HG02885 (cell line): ENCODE results near the gene NAV3.
A peak's percentile ranks its signal among the peaks of the same experiment; 100 is the strongest.
"Not testable (repeated sequence)": the region's sequence is repeated elsewhere in the genome, so short reads cannot be mapped to it uniquely, and the experiment has no call there.

Source experiments
- ATAC-seq: cut with Tn5 transposase; IDR thresholded peaks from one replicate; pipeline ENCODE4 v1.9.1; 2021; ENCODE audit warnings: mild to moderate bottlenecking; ENCODE audit not compliant: unreplicated experiment, poor library complexity

The NAV3 gene

GRCh38 chr12:78226763-78227162 is 396.1 kb downstream of the NAV3 start:
- ATAC-seq, result no peak

GRCh38 chr12:78229591-78230101 is 399.0 kb downstream of the NAV3 start:
- ATAC-seq, result peak; percentile 99

DNA sequence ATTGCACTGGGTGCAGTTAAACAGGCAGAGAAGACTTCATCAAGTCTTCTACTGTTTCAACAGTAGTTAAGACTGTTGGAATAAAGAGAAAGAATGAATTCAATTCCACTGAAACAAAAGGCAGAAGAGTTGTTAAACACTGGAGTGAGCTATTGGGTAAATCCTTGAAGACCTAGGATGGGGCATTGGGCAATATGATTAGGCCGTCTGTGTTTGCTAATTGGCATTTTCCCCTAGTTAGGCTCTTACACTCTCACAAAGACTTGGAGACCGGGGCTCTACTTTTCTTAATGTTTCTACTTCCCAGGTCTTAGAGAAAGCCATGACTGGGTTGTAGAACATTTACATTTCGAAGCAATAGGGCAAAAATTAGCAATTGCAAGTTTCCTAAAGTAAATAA is 402.1 kb downstream of the NAV3 start:
- ATAC-seq, result no peak

DNA sequence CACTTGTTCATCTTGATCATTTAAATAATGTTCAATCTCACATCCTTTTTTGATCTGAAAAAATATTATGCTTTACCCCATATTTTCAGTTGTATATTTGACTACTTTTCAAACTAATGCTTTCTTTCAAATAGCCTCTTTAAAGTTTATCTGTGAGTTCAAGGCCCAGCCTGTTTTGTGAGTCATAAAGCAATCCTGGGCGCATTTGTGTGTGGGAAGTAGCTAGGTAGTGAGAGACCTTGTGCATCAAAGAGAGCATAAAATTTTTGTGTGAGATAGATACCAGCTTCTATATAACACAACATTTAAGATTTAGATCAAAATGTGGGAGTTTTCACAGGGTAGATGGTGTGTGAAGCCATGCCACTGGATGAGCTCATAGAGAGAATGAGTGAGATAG is 405.6 kb downstream of the NAV3 start:
- ATAC-seq, result no peak

DNA sequence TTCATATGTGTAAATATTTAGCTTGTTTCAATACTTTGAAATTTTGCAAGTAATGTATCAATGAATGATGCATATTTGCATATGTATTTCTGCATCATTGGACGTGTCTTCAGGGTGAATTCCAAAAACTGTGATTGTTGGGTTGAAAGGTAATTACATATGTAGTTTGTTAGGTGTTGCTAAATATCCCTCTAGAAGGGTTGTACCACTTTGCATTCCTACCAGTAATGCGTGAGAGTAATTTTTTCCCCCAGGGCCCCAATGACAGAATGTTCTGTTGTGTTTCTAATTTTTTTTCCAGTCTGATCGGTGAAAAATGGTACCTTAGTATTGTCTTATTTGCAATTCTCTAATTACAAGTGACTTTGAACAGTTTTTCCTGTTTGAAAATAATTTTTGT is 408.9 kb downstream of the NAV3 start:
- no peak for ATAC-seq

DNA sequence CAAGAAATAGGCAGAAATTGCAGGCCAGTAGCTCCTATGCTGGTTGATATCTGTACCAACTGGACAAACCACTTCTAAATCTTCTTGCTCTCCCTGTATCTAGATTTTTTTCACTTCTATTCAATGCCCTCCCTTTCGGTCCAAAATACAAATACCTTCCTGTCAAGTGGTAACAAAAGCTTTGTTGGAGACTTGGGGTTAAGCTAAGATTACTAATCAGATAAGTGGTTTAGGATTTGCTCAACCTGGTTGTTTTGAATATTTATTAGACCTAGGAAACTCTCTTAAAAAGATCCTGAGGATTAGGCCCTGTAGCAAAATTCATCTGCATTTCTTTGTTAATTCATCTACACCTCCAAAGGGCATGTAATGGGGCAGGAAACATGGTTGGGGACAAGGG is 410.1 kb downstream of the NAV3 start:
- no peak for ATAC-seq

GRCh38 chr12:78241446-78241845 is 410.8 kb downstream of the NAV3 start:
- no peak for ATAC-seq

GRCh38 chr12:78244916-78245507 is 414.3 kb downstream of the NAV3 start:
- no peak for ATAC-seq

DNA sequence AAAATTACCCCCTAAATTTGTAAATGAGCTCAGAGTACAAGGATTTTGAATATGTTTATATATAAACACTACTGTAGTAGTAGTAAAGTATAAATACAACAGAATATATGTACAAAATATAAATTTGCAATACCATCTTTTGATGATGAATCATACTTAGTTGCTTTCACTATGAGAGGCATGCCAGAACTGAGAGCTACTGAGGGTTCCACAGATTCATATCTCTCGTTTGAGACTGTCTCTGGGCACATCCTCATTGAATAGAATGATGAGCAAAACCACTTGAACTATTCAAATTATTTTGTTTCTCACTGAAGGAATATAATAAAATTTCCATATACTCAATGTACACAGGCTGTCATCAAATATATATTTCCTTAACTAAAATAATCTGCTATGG is 417.6 kb downstream of the NAV3 start:
- ATAC-seq, result no peak

DNA sequence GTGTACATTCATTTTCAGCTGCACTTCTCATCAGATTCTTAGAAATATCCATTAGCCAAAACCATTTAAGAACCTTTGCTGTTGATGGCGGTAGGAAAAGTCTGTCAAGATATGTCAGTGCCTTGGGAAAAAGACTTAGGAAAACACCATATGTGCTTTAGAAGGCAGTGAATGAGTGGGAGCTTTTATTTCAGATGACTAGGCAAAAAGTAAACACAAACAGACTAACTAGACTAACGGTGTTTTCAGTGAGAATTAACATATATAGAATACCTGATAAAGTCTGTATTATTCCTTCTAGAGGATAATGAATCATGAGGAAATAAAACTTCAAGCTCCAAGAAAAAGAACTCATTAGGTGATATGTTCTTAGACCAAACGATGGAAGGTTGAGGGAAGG is 418.9 kb downstream of the NAV3 start:
- no peak for ATAC-seq

DNA sequence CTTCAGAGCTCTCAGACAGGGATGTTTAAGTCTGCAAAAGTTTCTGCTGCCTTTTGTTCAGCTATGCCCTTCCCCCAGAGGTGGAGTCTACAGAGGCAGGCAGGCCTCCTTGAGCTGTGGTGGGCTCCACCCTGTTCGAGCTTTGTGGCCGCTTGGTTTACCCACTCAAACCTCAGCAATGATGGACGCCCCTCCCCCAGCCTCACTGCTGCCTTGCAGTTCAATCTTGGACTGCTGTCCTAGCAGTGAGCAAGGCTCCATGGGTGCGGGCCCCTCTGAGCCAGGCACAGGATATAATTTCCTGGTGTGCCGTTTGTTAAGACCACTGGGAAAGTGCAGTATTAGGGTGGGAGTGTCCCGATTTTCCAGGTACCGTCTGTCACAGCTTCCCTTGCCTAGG is 427.0 kb downstream of the NAV3 start:
- not testable (repeated sequence) for ATAC-seq

- ATAC-seq, result no peak
Observed at GRCh38 chr12:78260976-78261375, 430.3 kb downstream of the NAV3 start.

DNA sequence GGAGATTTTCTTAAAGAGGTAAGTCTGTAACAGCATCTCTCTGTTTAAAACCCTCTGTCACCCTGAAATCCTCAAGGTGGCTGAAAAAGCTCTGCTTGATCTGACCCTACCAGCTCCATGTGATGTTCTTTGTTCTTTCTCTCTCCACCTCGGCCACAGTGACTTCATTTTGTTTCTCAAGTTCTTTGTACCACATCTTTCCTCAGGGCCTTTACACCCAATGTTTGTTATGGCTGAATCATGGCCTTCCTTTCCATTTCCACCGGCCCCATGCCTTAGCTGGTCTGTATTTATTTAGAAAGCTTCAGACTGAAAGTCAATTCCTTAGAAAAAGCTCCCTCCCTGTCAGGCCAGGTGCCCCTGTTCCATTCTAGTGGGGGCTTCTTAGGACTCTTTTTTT is 431.2 kb downstream of the NAV3 start:
- ATAC-seq, result no peak
